Measurements from ENCODE around the gene GTF3A. TPM values are rescaled to one million over a fixed set of nuclear protein-coding genes. Genes with fewer than 3 reads are reported as not detected.

Gene GTF3A
- total and polyA plus RNA-seq, 4 donors, result 66.4 to 144 (median 96.7) TPM

DNA sequence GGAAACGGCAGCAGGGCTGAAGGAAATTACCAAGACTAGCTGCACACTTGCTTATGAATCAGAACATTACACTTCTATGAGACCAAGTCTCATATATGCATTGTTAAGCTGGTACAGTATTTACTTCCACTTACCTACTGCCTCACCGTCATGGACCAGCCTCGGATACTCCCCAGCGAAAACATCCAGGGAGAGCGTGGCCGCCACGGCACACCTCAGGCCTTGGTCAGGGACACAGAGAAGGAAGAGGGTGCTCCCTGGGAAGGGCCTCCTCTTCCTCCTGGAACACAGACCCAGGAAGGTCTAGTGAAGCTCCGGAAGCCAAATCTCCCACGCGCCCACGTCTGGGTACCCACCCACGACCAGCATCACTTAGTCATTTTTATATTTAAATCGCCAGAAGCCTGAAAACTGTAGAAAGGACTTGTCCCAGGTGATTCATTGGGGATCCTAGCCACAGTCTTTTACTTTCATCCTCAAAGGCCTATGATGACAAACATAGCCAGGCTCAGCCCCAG, 50.4 kb downstream of the GTF3A start:
- Histone ChIP-seq H3K36me3 (ENCODE audit: control insufficient read depth in 4 of 4, insufficient read depth in 3 of 4, low read depth in 1 of 4, low read length in 3 of 4) (no peaks in the 10 kb centered on the region), H3K27me3 (ENCODE audit: control insufficient read depth in 4 of 4, insufficient read depth in 4 of 4, low read length in 3 of 4) (no peaks in the 10 kb centered on the region), H3K4me1 (ENCODE audit: control insufficient read depth in 4 of 4, insufficient read depth in 4 of 4, low read length in 3 of 4) (no peaks in the 10 kb centered on the region), H3K9me3 (ENCODE audit: control insufficient read depth in 4 of 4, low read length in 3 of 4) (no peaks in the 10 kb centered on the region), H3K9ac (ENCODE audit: low read depth in 1 of 2, low read length in 2 of 2) (no peak overlapping the region), H3K27ac (ENCODE audit: low read depth in 1 of 2, low read length in 2 of 2) (no peak overlapping the region), H3K4me3 (ENCODE audit: low read depth in 1 of 3, low read length in 3 of 3) (no peak overlapping the region)
- no peak for DNase-seq (ENCODE audit: low spot score)
- 94% methylated on average over 13 of the region's 13 CpGs for WGBS
- TF ChIP-seq EGR1 (IDR thresholded peaks at IDR 0.05; ENCODE audit: low read depth in 2 of 2) (no peak), HNF4G (IDR thresholded peaks at IDR 0.05) (no peak), RAD21 (IDR thresholded peaks at IDR 0.05) (no peak), NR2F2 (IDR thresholded peaks at IDR 0.05) (no peak), TAF1 (conservative IDR thresholded peaks at IDR 0.05) (no peak), HNF4A (conservative IDR thresholded peaks at IDR 0.05) (no peak), RXRA (IDR thresholded peaks at IDR 0.05) (no peak), JUND (IDR thresholded peaks at IDR 0.05) (no peak), FOXA1 (IDR thresholded peaks at IDR 0.05) (no peak), GABPA (IDR thresholded peaks at IDR 0.05 in 1 of 2, conservative IDR thresholded peaks at IDR 0.05 in 1 of 2) (no peak), YY1 (IDR thresholded peaks at IDR 0.05) (no peak), SP1 (IDR thresholded peaks at IDR 0.05) (no peak), FOXA2 (IDR thresholded peaks at IDR 0.05) (no peak)
- TF ChIP-seq, protein P1, sequence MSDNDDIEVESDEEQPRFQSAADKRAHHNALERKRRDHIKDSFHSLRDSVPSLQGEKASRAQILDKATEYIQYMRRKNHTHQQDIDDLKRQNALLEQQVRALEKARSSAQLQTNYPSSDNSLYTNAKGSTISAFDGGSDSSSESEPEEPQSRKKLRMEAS (IDR thresholded peaks at IDR 0.05), result no peak
- TF ChIP-seq, protein P2, sequence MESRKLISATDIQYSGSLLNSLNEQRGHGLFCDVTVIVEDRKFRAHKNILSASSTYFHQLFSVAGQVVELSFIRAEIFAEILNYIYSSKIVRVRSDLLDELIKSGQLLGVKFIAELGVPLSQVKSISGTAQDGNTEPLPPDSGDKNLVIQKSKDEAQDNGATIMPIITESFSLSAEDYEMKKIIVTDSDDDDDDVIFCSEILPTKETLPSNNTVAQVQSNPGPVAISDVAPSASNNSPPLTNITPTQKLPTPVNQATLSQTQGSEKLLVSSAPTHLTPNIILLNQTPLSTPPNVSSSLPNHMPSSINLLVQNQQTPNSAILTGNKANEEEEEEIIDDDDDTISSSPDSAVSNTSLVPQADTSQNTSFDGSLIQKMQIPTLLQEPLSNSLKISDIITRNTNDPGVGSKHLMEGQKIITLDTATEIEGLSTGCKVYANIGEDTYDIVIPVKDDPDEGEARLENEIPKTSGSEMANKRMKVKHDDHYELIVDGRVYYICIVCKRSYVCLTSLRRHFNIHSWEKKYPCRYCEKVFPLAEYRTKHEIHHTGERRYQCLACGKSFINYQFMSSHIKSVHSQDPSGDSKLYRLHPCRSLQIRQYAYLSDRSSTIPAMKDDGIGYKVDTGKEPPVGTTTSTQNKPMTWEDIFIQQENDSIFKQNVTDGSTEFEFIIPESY (IDR thresholded peaks at IDR 0.05), result no peak
- TF ChIP-seq, protein P3, sequence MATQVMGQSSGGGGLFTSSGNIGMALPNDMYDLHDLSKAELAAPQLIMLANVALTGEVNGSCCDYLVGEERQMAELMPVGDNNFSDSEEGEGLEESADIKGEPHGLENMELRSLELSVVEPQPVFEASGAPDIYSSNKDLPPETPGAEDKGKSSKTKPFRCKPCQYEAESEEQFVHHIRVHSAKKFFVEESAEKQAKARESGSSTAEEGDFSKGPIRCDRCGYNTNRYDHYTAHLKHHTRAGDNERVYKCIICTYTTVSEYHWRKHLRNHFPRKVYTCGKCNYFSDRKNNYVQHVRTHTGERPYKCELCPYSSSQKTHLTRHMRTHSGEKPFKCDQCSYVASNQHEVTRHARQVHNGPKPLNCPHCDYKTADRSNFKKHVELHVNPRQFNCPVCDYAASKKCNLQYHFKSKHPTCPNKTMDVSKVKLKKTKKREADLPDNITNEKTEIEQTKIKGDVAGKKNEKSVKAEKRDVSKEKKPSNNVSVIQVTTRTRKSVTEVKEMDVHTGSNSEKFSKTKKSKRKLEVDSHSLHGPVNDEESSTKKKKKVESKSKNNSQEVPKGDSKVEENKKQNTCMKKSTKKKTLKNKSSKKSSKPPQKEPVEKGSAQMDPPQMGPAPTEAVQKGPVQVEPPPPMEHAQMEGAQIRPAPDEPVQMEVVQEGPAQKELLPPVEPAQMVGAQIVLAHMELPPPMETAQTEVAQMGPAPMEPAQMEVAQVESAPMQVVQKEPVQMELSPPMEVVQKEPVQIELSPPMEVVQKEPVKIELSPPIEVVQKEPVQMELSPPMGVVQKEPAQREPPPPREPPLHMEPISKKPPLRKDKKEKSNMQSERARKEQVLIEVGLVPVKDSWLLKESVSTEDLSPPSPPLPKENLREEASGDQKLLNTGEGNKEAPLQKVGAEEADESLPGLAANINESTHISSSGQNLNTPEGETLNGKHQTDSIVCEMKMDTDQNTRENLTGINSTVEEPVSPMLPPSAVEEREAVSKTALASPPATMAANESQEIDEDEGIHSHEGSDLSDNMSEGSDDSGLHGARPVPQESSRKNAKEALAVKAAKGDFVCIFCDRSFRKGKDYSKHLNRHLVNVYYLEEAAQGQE (IDR thresholded peaks at IDR 0.05), result no peak
- TF ChIP-seq, protein P4, sequence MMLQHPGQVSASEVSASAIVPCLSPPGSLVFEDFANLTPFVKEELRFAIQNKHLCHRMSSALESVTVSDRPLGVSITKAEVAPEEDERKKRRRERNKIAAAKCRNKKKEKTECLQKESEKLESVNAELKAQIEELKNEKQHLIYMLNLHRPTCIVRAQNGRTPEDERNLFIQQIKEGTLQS (IDR thresholded peaks at IDR 0.05), result no peak
- TF ChIP-seq, protein P5, sequence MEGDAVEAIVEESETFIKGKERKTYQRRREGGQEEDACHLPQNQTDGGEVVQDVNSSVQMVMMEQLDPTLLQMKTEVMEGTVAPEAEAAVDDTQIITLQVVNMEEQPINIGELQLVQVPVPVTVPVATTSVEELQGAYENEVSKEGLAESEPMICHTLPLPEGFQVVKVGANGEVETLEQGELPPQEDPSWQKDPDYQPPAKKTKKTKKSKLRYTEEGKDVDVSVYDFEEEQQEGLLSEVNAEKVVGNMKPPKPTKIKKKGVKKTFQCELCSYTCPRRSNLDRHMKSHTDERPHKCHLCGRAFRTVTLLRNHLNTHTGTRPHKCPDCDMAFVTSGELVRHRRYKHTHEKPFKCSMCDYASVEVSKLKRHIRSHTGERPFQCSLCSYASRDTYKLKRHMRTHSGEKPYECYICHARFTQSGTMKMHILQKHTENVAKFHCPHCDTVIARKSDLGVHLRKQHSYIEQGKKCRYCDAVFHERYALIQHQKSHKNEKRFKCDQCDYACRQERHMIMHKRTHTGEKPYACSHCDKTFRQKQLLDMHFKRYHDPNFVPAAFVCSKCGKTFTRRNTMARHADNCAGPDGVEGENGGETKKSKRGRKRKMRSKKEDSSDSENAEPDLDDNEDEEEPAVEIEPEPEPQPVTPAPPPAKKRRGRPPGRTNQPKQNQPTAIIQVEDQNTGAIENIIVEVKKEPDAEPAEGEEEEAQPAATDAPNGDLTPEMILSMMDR (IDR thresholded peaks at IDR 0.05; ENCODE audit: low read depth, low read length, missing input control), result no peak

Measured in liver (tissue), 9 donors.